ENCODE results near the gene RHOT2. TPM values are rescaled to one million over a fixed set of nuclear protein-coding genes. Genes with fewer than 3 reads are reported as not detected.
A peak's percentile ranks its signal among the peaks of the same experiment; 100 is the strongest.

Gene RHOT2
- total RNA-seq, 4 donors from 2014 or later = 50.2 to 64.0 (median 55.0) TPM

- no peaks in the 10 kb centered on the region for H3K27me3 ChIP-seq
- H3K9me3 ChIP-seq = no peaks in the 10 kb centered on the region
- no CpG with 5 or more reads among the region's 32 CpGs for WGBS, 2 donors (ENCODE audit: low coverage in 1 of 2)
- no peak for ATAC-seq
- TF ChIP-seq CTCF (IDR thresholded peaks at IDR 0.05) = no peak
- no peak for TF ChIP-seq EP300 (IDR thresholded peaks at IDR 0.05)
- TF ChIP-seq POLR2AphosphoS5 (IDR thresholded peaks at IDR 0.05) = no peak
- TF ChIP-seq POLR2A (IDR thresholded peaks at IDR 0.05) = no peak
- peaks cover 0 to 13% of the 10 kb centered on the region in 2 donors for H3K36me3 ChIP-seq
- H3K27ac ChIP-seq = peak overlapping the region in 1 of 4 donors; percentile 24
- H3K4me1 ChIP-seq = peaks cover 0 to 68% (median 32%) of the 10 kb centered on the region in 3 donors
- H3K4me3 ChIP-seq = no peak overlapping the region
These were observed 49.7 kb downstream of the RHOT2 start for GRCh38 chr16:717450-718245.

DNA sequence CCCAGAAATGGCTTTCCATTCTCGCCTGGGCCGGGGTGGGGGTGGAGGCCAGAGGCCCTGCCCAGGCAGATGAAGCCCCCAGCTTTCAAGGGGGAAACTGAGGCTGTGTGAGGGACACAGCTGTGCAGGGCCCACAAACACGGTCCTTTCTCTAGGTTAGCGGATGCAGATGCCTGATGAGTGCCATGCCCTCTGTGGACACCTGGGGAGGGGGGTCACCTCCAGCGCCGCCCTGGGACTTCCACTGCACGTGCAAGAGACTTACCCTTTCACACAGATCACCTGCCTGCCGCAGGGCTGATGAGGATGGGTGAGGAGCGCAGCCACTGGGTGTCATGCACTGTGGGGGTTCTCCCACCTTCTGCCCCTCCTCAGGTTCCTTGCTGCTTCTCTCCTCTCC is 50.5 kb downstream of the RHOT2 start:
- no peak for TF ChIP-seq EP300 (IDR thresholded peaks at IDR 0.05)
- no peak for TF ChIP-seq POLR2A (IDR thresholded peaks at IDR 0.05)
- no peak for TF ChIP-seq CTCF (IDR thresholded peaks at IDR 0.05)
- TF ChIP-seq POLR2AphosphoS5 (IDR thresholded peaks at IDR 0.05) = no peak
- no peak for ATAC-seq
- H3K4me1 ChIP-seq = peaks cover 0 to 68% (median 32%) of the 10 kb centered on the region in 3 donors

DNA sequence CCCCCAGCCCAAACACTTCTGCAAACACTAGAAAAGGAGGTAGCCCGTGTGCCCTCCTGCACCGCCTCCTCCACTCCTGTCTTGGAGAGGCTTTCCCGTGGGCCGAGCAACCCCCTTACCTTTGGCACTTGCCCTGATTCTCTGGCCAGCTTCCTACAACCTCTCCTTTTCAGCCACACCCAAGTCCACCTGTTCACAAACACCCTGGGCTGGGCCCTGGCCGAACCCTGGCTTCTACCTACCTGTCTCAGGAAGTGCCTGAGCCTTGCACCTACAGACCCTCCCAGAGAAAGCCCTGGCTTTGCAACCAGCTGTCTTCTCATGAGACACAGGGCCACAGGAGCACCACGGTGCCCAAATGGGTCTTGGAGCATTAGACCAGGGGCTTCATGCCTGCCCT is 51.0 kb downstream of the RHOT2 start:
- Histone ChIP-seq H3K4me3 (no peak overlapping the region), H3K4me1 (peaks cover 0 to 68% (median 32%) of the 10 kb centered on the region in 3 donors), H3K9me3 (no peaks in the 10 kb centered on the region), H3K27me3 (no peaks in the 10 kb centered on the region), H3K27ac (no peak overlapping the region), H3K36me3 (peaks cover 0 to 15% of the 10 kb centered on the region in 2 donors)
- TF ChIP-seq EP300 (IDR thresholded peaks at IDR 0.05) (no peak), POLR2AphosphoS5 (IDR thresholded peaks at IDR 0.05) (no peak), CTCF (IDR thresholded peaks at IDR 0.05) (no peak), POLR2A (IDR thresholded peaks at IDR 0.05) (no peak)
- no peak for ATAC-seq
- WGBS, 2 donors (ENCODE audit: low coverage in 1 of 2) = 73 to 87% methylated on average over 2 to 4 of the region's 6 CpGs

More for the DNA sequence above, 50.5 kb downstream of the RHOT2 start:
- H3K27ac ChIP-seq = no peak overlapping the region
- 92% methylated on average over 2 of the region's 9 CpGs; no CpG with 5 or more reads in 1 of the 2 donors for WGBS, 2 donors (ENCODE audit: low coverage in 1 of 2)
- H3K9me3 ChIP-seq = no peaks in the 10 kb centered on the region
- H3K4me3 ChIP-seq = no peak overlapping the region
- peaks cover 0 to 15% of the 10 kb centered on the region in 2 donors for H3K36me3 ChIP-seq
- H3K27me3 ChIP-seq = no peaks in the 10 kb centered on the region

- TF ChIP-seq CTCF (IDR thresholded peaks at IDR 0.05) = no peak
- no peak for TF ChIP-seq POLR2AphosphoS5 (IDR thresholded peaks at IDR 0.05)
- TF ChIP-seq EP300 (IDR thresholded peaks at IDR 0.05) = no peak
- TF ChIP-seq POLR2A (IDR thresholded peaks at IDR 0.05) = no peak
- Histone ChIP-seq H3K27me3 (peaks cover 9% of the 10 kb centered on the region), H3K4me1 (peaks cover 0 to 61% (median 27%) of the 10 kb centered on the region in 3 donors), H3K9me3 (no peaks in the 10 kb centered on the region), H3K27ac (peak overlapping the region in 3 of 4 donors; percentile 88 to 89 (median 89)), H3K36me3 (peaks cover 0 to 15% of the 10 kb centered on the region in 2 donors), H3K4me3 (peak overlapping the region; percentile 48 to 82)
- no peak for ATAC-seq
- WGBS, 2 donors (ENCODE audit: low coverage in 1 of 2) = 28% methylated on average over 4 of the region's 16 CpGs; no CpG with 5 or more reads in 1 of the 2 donors
These were observed 52.0 kb downstream of the RHOT2 start for GRCh38 chr16:719815-720446.
